H1 (cell line): ENCODE measurements around the gene SELENOK. TPM values are rescaled to one million over a fixed set of nuclear protein-coding genes. Genes with fewer than 3 reads are reported as not detected.

Source experiments
- CTCF ChIA-PET: fragments of 300-600 bp; sonication (Branson Sonifier 250); formaldehyde crosslinking; loops from one replicate; lab custom pipeline; 2021; ENCODE audit not compliant: partially characterized antibody; lab: Charles Lee
- POLR2A ChIA-PET: fragments of 300-600 bp; sonication (Branson Sonifier 250); formaldehyde crosslinking; loops from one replicate; lab custom pipeline; 2021; ENCODE audit warnings: inconsistent platforms; ENCODE audit not compliant: partially characterized antibody; lab: Charles Lee
- DNase-seq, 2 experiments: peaks; one replicate each; pipeline versions ENCODE4 v3.0.0 to v3.0.0-alpha.2; 2010 to 2022; ENCODE audit warnings: low spot score in 2 of 2, low read depth in 1 of 2, mixed read lengths in 1 of 2
- FAIRE-seq: peaks from 2 replicates; lab custom pipeline; 2011; peaks lifted over from hg19 to GRCh38; lab: Jason Lieb, UNC
- H2AFZ ChIP-seq: 2 replicates; pipeline ENCODE4 v1.8.1; 2012; ENCODE audit warnings: low read length, inconsistent platforms
- H2AK5ac ChIP-seq: 2 replicates; pipeline ENCODE4 v1.6.1; 2013; ENCODE audit warnings: low read depth, low read length
- H2BK120ac ChIP-seq: replicated peaks from 2 replicates; pipeline ENCODE3; 2013; ENCODE audit warnings: low read depth, low read length, inconsistent platforms
- H2BK12ac ChIP-seq: 2 replicates; pipeline ENCODE4 v1.6.1; 2013; ENCODE audit warnings: low read depth, low read length
- H2BK15ac ChIP-seq: 2 replicates; pipeline ENCODE4 v1.6.1; 2013; ENCODE audit warnings: low read length
- H2BK20ac ChIP-seq: 2 replicates; pipeline ENCODE4 v1.6.1; 2013; ENCODE audit warnings: low read length
- H2BK5ac ChIP-seq: 2 replicates; pipeline ENCODE4 v1.6.1; 2013; ENCODE audit warnings: low read depth, low read length
- H3K14ac ChIP-seq: 2 replicates; pipeline ENCODE4 v1.6.1; 2013; ENCODE audit warnings: inconsistent platforms; ENCODE audit not compliant: insufficient read length
- H3K18ac ChIP-seq: 2 replicates; pipeline ENCODE4 v1.6.1; 2013; ENCODE audit warnings: low read length; ENCODE audit errors: extremely low read depth
- H3K23ac ChIP-seq: 2 replicates; pipeline ENCODE4 v1.6.1; 2013; ENCODE audit warnings: inconsistent platforms; ENCODE audit not compliant: insufficient read length
- H3K23me2 ChIP-seq: 2 replicates; pipeline ENCODE4 v1.6.1; 2013; ENCODE audit warnings: low read depth, low read length
- H3K27ac ChIP-seq: 2 replicates; pipeline ENCODE4 v1.6.1; 2011; ENCODE audit warnings: low read depth, low read length, inconsistent platforms
- H3K27me3 ChIP-seq, 4 experiments: replicated peaks in 1 of 4; 1 replicate in 1 of 4; 2 replicates in 3 of 4; pipeline versions ENCODE4 v1.6.1 to v1.8.1; 2011 to 2013; ENCODE audit warnings: low read length in 3 of 4, mild to moderate bottlenecking in 3 of 4, inconsistent platforms in 2 of 4, mixed read lengths in 2 of 4, moderate library complexity in 1 of 4; ENCODE audit not compliant: control insufficient read depth in 3 of 4, insufficient read depth in 3 of 4; ENCODE audit errors: extremely low read depth in 1 of 4
- H3K36me3 ChIP-seq, 4 experiments: 2 replicates each; pipeline versions ENCODE4 v1.6.1 to v1.8.1; 2011 to 2013; ENCODE audit warnings: mild to moderate bottlenecking in 4 of 4, low read length in 3 of 4, moderate library complexity in 2 of 4, control low read depth in 1 of 4, inconsistent platforms in 1 of 4; ENCODE audit not compliant: insufficient read depth in 4 of 4, control insufficient read depth in 2 of 4
- H3K4ac ChIP-seq: replicated peaks from 2 replicates; pipeline ENCODE3; 2013; ENCODE audit warnings: low read length, low read depth, mixed read lengths, inconsistent platforms; ENCODE audit not compliant: insufficient read length
- H3K4me1 ChIP-seq, 4 experiments: replicated peaks in 1 of 4; 1 replicate in 1 of 4; 2 replicates in 3 of 4; pipeline versions ENCODE4 v1.6.1 to v1.8.1; 2011 to 2013; ENCODE audit warnings: low read length in 3 of 4, inconsistent platforms in 2 of 4, mixed read lengths in 1 of 4; ENCODE audit not compliant: insufficient read depth in 4 of 4, control insufficient read depth in 3 of 4
- H3K4me2 ChIP-seq, 2 experiments: 2 replicates each; pipeline versions ENCODE4 v1.6.1 to v1.8.1; 2011 to 2013; ENCODE audit warnings: low read depth in 2 of 2, low read length in 2 of 2, control low read depth in 1 of 2, inconsistent platforms in 1 of 2, mild to moderate bottlenecking in 1 of 2; ENCODE audit not compliant: insufficient read depth in 1 of 2
- H3K4me3 ChIP-seq, 4 experiments: fragments of 200-600, 300-600 bp in 1 of 4; sonication (generic), shearing (Covaris generic), sonication (Bioruptor Twin) in 1 of 4; 2 replicates each; pipeline versions ENCODE4 v1.5.1 to v1.8.1; 2011 to 2016; ENCODE audit warnings: low read length in 4 of 4, low read depth in 3 of 4, control low read depth in 2 of 4, inconsistent platforms in 2 of 4, mild to moderate bottlenecking in 2 of 4, mixed read lengths in 1 of 4, moderate library complexity in 1 of 4; ENCODE audit not compliant: insufficient read depth in 2 of 4; ENCODE audit errors: extremely low read depth in 1 of 4
- H3K56ac ChIP-seq: replicated peaks from 2 replicates; pipeline ENCODE3; 2013; ENCODE audit warnings: low read depth, mild to moderate bottlenecking, mixed read lengths, low read length, inconsistent platforms; ENCODE audit not compliant: insufficient read length
- H3K79me1 ChIP-seq: 2 replicates; pipeline ENCODE4 v1.6.1; 2013; ENCODE audit warnings: low read depth, low read length, control low read depth
- H3K79me2 ChIP-seq, 2 experiments: 2 replicates each; pipeline versions ENCODE4 v1.6.1 to v1.8.1; 2012 to 2013; ENCODE audit warnings: low read length in 2 of 2, mild to moderate bottlenecking in 2 of 2, inconsistent platforms in 1 of 2; ENCODE audit not compliant: insufficient read depth in 2 of 2, control insufficient read depth in 1 of 2
- H3K9ac ChIP-seq, 4 experiments: replicated peaks in 1 of 4; 1 replicate in 1 of 4; 2 replicates in 3 of 4; pipeline versions ENCODE4 v1.6.1 to v1.8.1; 2011 to 2013; ENCODE audit warnings: low read depth in 3 of 4, low read length in 3 of 4, control low read depth in 2 of 4, mild to moderate bottlenecking in 2 of 4, moderate library complexity in 2 of 4, inconsistent platforms in 1 of 4; ENCODE audit errors: extremely low read depth in 1 of 4
- H3K9me3 ChIP-seq, 2 experiments: 2 replicates each; pipeline versions ENCODE4 v1.6.1 to v1.8.1; 2012 to 2013; ENCODE audit warnings: mild to moderate bottlenecking in 2 of 2, moderate library complexity in 2 of 2, control low read depth in 1 of 2, inconsistent platforms in 1 of 2, low read depth in 1 of 2, low read length in 1 of 2, mixed read lengths in 1 of 2; ENCODE audit not compliant: insufficient read depth in 2 of 2
- H4K20me1 ChIP-seq, 2 experiments: replicated peaks in 1 of 2; 2 replicates each; pipeline versions ENCODE3 to v1.8.1; 2011 to 2013; ENCODE audit warnings: inconsistent platforms in 2 of 2, low read length in 2 of 2, mild to moderate bottlenecking in 1 of 2; ENCODE audit not compliant: insufficient read depth in 2 of 2, control insufficient read depth in 1 of 2
- H4K5ac ChIP-seq: 2 replicates; pipeline ENCODE4 v1.6.1; 2013; ENCODE audit warnings: low read length, low read depth, mixed read lengths, inconsistent platforms; ENCODE audit not compliant: insufficient read length
- H4K8ac ChIP-seq: 2 replicates; pipeline ENCODE4 v1.8.0; 2013; ENCODE audit warnings: mild to moderate bottlenecking, moderate library complexity, low read length, inconsistent platforms; ENCODE audit not compliant: insufficient read depth; ENCODE audit errors: extremely low read depth
- H4K91ac ChIP-seq: replicated peaks from 2 replicates; pipeline ENCODE3; 2013; ENCODE audit warnings: low read length, mixed read lengths, inconsistent platforms; ENCODE audit not compliant: insufficient read length
- CEBPB ChIP-seq: IDR thresholded peaks from 2 replicates; pipeline ENCODE4 v1.6.1; 2012; ENCODE audit warnings: low read depth, low read length
- CTCF ChIP-seq, 3 experiments: IDR thresholded peaks; 1 replicate in 2 of 3; 2 replicates in 1 of 3; pipeline versions ENCODE4 v1.5.1 to v1.6.1; 2011; ENCODE audit warnings: low read length in 3 of 3, mild to moderate bottlenecking in 3 of 3, inconsistent platforms in 2 of 3, low read depth in 1 of 3, moderate library complexity in 1 of 3; ENCODE audit not compliant: insufficient read depth in 1 of 3; ENCODE audit errors: control extremely low read depth in 1 of 3
- RAD21 ChIP-seq, 2 experiments: IDR thresholded peaks in 1 of 2; conservative IDR thresholded peaks in 1 of 2; 2 replicates each; pipeline ENCODE4 v1.6.1; 2011; ENCODE audit warnings: low read depth in 2 of 2, low read length in 2 of 2, improper control_type of control experiment in 1 of 2, inconsistent platforms in 1 of 2, mild to moderate bottlenecking in 1 of 2, moderate library complexity in 1 of 2
- WGBS, 2 experiments: shearing (Covaris generic) in 1 of 2; methylation state at CpG; one replicate each; pipeline versions ENCODE4 v1.1.6 to v1.1.7; 2013 to 2015; ENCODE audit warnings: low lambda C conversion rate in 2 of 2, mixed read lengths in 2 of 2, inconsistent platforms in 1 of 2, low coverage in 1 of 2, missing lambda C conversion rate in 1 of 2; ENCODE audit not compliant: insufficient replicate concordance in 2 of 2, insufficient coverage in 1 of 2, insufficient read length in 1 of 2; ENCODE audit errors: extremely low coverage in 1 of 2, missing lambda C conversion rate in 1 of 2; 5-methylcytosine and 5-hydroxymethylcytosine counted together
- polyA plus RNA-seq, 7 experiments: library from polyadenylated mRNA; depleted of rRNA in 3 of 7; stranded (reverse) in 5 of 7; unstranded in 2 of 7; fragments of >200 nt in 5 of 7; fragments of 200-250 nt in 2 of 7; gene quantifications; 1 replicate in 5 of 7; 2 replicates in 1 of 7; 4 replicates in 1 of 7; pipeline versions ENCODE4 v1.2.1 to v1.2.3, GENCODE V29; 2011 to 2013; ENCODE audit warnings: missing spikeins in 2 of 7, mixed read lengths in 2 of 7
- total RNA-seq: library from RNA; stranded (reverse); fragmentation: NEBNext Ultra II Directional; extraction: Animal tissue kit (Norgen Biotek cat#: 25700); gene quantifications from 2 replicates; pipeline ENCODE4 v1.2.1, GENCODE V29; 2021

The SELENOK gene
- total and polyA plus RNA-seq, 2 of the 8 experiments (the other 6 are each of a cell fraction or from before 2014, with no cell fraction given): 26.9 to 40.2 TPM

- H3K36me3 ChIP-seq: peaks cover 0 to 6% (median 0%) of the 10 kb centered on the region in 4 experiments; a peak in 1 of 8 replicates
- no peak overlapping the region for H2BK20ac ChIP-seq
- no peak overlapping the region for H2BK5ac ChIP-seq
- no peak overlapping the region for H3K4me2 ChIP-seq
- H3K27me3 ChIP-seq: no peaks in the 10 kb centered on the region
- H4K5ac ChIP-seq: no peak overlapping the region
- H2BK15ac ChIP-seq: no peak overlapping the region
- no peak overlapping the region for H2AFZ ChIP-seq
- H3K9me3 ChIP-seq: no peaks in the 10 kb centered on the region
- H3K56ac ChIP-seq: no peak overlapping the region
- H3K9ac ChIP-seq: no peak overlapping the region
- no peak overlapping the region for H3K27ac ChIP-seq
- no peak overlapping the region for H3K14ac ChIP-seq
- H3K4me1 ChIP-seq: peaks cover 14 to 30% (median 21%) of the 10 kb centered on the region in 4 experiments
- no peak overlapping the region for H3K23ac ChIP-seq
- peaks cover 5% of the 10 kb centered on the region; the same call in 1 of the 2 replicates for H3K23me2 ChIP-seq
- H3K79me2 ChIP-seq: 0 out of 4 replicates have a peak, but pooled peaks cover 0 to 3% of the 10 kb centered on the region in 2 experiments
- H3K4ac ChIP-seq: peak overlapping the region; percentile 44
- H4K20me1 ChIP-seq: peaks cover 0 to 2% of the 10 kb centered on the region in 2 experiments
- peaks cover 7% of the 10 kb centered on the region for H3K79me1 ChIP-seq
- no peak overlapping the region for H2AK5ac ChIP-seq
- TF ChIP-seq CTCF (IDR thresholded peaks at IDR 0.05; ENCODE audit: control extremely low read depth in 1 of 3, insufficient read depth in 1 of 3, low read depth in 1 of 3, low read length in 3 of 3): peak in 2 of 3 experiments; percentile 7 to 13; a peak in 2 of 4 replicates
- TF ChIP-seq RAD21 (IDR thresholded peaks at IDR 0.05 in 1 of 2, conservative IDR thresholded peaks at IDR 0.05 in 1 of 2; ENCODE audit: low read depth in 2 of 2, low read length in 2 of 2): peak; percentile 1 to 10; a peak in 1 of 4 replicates
- no peak for TF ChIP-seq CEBPB
- DNase-seq: no peak
- peak overlapping the region; percentile 28 for H2BK120ac ChIP-seq
- H3K18ac ChIP-seq: no peak overlapping the region
- ChIA-PET CTCF (interaction anchor here (0.6 to 1.5 kb wide), 2 partner anchors 9 to 494 kb away, joined by 3 to 5 read pairs; partner anchors contain the start of gene DCP1A), POLR2A (interaction anchor here (1.2 kb wide), 1 partner anchor 15 kb away, joined by 3 read pairs; no protein-coding TSS in a partner anchor)
- 88% methylated on average over 5 of the region's 5 CpGs; no CpG with 5 or more reads in 1 of the 2 experiments for WGBS, 2 experiments
- no peak for FAIRE-seq
- H4K8ac ChIP-seq: no peak overlapping the region; the same call in 1 of the 2 replicates
- no peak overlapping the region for H4K91ac ChIP-seq
- H2BK12ac ChIP-seq: no peak overlapping the region
- H3K4me3 ChIP-seq: no peak overlapping the region
Measured at GRCh38 chr3:53841296-53841695, 50.4 kb downstream of the SELENOK start.
